GM19328 (cell line): ENCODE data around the gene COL24A1.
"Not testable (repeated sequence)": the region's sequence is repeated elsewhere in the genome, so short reads cannot be mapped to it uniquely, and the experiment has no call there.

Source experiments
- ATAC-seq: cut with Tn5 transposase; IDR thresholded peaks from one replicate; pipeline ENCODE4 v1.9.1; 2021; ENCODE audit warnings: mild to moderate bottlenecking, moderate library complexity; ENCODE audit not compliant: unreplicated experiment

Gene COL24A1

DNA sequence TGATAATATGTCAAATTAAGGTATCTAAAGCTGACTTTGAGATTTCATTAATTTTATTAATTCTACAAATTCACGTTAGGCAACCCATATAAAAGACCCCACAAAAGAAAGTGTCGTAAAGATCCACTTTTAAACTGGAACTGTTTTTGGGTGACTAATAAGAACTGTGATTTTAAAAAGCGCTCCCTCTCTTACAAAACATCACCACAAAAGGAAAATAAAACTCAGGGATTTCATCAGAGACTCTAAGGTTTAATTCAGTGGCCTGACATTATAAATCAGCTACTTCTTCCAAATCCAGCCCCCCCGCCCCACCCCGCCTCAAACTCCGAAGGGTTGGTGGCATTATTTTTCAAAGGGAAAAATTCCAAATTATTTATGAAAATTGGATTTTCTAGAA lies 2.7 kb downstream of the COL24A1 start:
- ATAC-seq = no peak

DNA sequence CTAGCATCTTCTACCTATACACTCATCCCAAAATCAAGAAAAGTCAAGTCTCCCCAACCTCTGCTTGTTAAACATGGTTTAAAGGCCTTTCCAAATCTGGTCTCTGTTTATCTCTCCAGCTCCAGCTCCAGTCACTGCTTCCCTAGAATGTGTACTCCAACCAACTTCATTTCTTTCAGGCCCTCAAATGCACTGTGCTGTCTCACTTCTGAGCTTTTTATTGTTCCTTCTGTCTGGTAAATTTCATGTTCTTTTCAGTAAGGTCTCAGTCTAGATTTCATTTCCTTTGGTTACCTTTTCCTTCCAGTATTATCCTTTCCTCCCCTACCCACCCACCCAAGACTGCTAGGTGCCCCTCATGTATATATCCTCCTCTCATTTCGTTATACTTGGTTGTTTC lies 3.7 kb downstream of the COL24A1 start:
- ATAC-seq = no peak

DNA sequence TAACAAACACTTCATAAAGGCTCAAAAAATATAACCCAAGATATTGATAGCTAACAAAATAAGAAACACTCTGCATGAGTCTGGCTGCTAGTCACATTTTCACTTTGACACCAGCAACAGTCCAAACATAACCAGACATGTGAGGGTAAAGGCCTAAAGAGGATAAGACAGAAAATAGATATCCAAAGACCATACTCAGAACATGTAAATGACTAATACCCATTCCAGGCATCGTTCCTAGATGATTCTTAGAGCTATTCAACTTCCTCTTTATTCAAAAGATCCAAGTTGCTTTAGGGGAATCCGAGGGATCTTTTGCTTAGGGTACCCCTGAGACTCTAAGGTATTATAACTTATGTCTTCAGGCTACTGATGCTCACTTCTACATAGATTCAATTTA lies 5.1 kb downstream of the COL24A1 start:
- no peak for ATAC-seq

DNA sequence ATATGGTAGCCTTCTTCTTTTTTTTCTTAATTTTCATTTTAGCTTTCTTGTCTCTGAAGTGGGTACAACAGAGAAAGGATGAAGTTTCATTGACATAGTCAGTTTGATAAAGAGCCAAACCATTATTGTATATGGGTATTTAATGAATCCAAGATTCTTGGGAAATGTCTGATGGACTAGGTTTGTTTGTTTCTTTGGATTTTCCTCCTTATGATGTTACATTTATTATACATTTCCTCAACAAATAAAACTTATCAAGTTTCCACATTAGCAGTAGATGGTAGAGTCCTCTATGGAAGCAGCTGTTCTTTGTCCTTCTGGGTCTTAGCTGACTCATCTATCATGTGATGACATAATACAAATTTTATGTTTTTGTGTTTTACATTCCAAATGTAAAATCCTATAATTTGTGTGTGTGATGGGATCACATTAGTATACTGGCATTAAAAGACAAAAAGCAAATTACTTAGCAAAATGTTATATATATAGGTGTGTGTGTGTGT lies 6.0 kb downstream of the COL24A1 start:
- ATAC-seq = no peak

DNA sequence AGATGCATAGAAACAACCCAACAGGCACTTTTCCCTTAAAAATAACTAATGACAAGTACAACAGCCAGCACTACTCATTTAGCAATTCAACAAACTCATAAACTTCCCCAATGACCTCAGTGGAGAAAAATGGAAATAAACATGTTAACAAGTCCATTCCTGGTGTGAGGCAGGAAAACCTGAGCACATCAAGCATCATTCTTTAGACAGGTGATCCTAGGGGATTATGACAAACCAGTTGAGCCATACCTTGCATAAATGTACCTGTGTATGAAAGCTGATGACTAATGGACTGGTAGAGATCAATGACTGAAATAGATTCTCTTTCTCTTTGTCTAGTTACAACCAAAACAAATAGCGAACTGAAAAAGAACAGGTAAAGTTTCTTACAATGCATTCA lies 7.0 kb downstream of the COL24A1 start:
- ATAC-seq = no peak

DNA sequence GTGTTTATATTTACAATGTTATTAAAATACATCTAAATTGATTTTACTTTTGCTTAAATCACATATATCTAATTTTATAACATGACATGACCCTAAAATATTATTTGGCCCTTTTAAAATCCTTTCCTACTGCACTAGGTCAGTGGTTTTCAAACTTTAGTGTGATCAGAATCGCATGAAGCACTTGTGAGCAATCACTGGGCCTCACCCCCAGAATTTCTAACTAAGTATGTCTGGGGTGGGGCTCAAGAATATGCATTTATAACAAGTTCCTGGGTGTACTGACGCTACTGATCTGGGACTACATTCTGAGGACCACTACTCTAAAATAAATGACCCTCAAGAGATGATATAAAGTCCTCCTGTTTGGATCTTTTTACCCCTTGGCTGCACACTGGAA lies 8.8 kb downstream of the COL24A1 start:
- ATAC-seq = no peak

DNA sequence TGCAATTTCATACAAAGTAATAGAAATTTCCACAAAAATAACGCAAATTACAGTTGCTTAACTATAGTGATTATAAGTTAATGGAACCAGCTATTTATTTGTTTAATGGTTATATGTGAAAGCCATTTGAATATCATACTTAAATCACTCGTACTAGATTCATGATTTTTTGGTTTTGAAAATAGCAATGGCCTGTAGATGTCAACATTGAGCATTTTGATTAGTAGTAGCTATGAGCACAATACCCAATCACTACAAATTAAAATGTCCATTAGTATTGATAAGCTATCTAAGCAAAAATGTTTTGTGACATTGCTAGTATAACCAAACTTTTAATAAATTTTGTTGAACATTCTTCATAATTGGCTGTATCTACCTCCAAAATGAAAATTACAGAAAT lies 10.0 kb downstream of the COL24A1 start:
- ATAC-seq = no peak

DNA sequence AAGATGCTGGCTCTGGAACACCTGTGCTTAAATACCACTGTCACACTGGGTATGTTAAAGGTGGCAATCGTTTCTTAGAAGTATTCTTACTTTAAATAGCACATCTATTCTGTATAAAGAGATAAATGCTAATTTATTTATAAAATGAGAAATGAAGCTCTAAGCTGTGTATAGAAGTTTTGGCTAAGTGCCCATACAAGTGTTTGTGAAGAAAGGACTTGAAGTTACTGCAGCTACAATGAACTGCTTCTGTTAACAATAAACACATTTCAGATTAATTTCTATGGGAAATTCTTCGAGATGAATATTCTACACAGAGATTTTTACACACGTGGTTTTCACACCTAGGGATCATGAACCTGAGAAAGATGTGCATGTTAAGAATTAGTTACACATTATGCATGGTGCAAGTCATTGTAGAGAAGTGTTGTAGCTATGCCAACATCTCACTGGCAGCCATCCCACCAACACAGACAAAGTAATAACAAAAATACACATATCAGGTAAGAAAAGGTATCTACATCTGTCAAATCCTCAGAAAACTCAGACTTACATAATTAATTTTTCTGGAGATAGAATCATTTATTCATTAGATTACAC lies 16.2 kb downstream of the COL24A1 start:
- ATAC-seq = no peak

DNA sequence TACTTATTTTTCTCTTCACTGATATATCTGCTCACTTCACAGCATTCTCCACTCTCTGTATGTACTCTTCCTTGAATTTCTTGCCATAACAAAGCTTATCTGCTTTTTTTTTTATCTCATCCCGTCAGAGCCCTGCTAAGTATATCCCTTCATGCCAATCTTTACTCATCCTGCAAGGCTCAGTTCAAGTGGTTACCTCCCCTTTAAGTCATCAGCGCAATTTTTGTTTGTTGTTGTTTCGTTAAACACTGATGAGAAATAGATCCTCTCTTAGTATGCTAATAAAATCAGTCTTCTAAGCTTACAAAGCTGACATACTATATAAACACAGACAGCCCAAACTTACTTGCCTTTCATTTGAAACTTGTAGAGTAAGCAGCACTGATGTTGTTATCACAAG lies 17.8 kb downstream of the COL24A1 start:
- no peak for ATAC-seq

DNA sequence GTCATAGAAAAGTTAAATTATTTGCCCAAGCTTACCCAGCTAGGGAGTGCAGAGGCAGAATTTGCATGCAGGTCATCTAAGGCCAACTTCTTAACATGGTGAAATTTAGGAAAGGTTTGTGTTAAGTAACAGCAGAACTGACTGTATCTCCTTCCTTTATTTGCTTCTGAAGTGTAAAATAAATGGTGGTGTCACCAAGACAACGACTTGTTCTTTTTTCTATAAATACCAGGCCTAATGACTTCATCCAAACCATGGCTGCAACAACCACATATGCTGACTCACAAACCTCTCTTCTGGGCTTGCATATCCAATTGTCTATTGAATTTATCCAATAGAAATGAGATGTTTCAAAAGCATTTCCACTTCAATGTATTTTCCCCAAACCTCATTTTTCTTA lies 19.1 kb downstream of the COL24A1 start:
- no peak for ATAC-seq

DNA sequence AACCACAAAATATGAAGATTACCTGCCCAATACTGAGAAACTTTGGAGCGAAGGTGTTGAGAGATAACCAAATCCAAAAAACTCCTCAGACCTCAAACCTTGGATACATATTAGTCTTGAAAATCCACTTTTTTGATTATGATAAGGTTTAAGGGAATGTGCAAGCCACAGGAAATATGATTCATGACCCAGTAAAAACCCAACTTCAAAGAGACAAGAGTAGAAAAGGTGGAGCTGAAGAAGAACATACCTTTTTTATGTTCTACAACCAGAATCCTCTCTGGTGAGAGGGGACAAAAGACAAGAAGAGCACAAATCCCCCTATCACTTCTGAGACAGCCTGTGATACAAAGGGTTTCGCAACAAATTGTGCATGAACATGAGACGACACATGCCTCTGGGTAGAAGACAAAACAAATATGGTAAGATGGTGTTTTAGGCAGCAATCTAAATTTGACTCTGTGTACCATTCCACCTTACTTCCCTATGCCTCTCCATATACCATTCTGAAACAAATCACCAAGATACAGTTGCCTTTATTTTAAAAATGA lies 37.3 kb downstream of the COL24A1 start:
- no peak for ATAC-seq

DNA sequence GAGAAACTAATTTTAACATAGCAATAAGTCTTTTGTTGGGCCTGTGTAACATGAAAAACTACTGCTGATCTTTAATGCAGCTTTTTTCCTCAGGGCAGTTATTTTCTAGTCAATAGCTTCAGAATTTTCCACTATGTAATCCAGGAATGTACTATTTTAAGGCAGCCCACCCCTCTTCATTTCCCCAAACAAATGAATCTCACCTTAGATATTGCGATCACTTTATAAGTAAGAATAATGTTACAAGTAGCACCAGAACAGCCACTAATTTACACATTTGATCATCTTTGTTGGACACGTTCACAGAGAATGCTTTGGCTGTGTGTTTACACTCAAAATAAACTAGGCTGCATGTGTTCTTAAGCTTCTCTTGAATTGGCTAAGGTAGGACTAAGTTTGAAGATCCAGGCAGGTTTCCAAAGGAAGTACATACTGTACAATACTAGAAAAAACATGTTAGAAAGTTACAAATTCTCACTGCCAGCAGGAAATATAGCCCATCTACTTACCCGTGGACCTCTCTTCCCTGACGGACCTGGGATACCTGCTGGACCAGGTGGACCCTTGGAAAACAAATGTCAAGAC lies 41.7 kb downstream of the COL24A1 start:
- no peak for ATAC-seq

DNA sequence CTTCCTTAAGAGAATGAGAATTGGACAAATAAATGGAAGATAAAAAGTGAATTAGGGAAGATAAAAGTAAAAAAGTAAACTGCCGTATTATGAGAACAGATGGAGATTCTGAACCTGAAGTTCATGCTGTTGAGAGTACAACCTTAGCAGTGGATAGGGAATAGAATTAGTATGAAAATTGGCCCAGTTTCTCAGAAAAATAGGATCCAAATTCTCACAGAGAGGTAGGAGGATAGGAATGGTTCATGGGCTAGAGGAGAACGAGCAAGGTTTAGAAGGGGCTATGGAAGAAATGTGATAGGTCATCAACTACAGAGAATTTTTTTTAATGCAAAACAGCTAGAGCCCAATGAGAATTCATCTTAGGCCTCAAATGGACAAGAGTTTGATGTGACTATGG lies 42.3 kb downstream of the COL24A1 start:
- no peak for ATAC-seq

DNA sequence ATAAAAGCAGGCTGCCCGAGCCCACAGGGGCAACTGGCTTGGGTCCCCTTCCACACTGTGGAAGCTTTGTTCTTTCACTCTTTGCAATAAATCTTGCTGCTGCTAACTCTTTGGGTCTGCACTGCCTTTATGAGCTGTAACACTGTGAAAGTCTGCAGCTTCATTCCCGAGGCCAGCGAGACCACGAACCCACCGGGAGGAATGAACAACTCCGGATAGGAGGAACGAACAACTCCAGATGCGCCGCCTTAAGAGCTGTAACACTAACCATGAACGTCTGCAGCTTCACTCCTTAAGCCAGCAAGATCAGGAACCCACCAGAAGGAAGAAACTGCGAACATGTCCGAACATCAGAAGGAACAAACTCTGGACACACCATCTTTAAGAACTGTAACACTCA lies 45.0 kb downstream of the COL24A1 start:
- ATAC-seq = not testable (repeated sequence)

DNA sequence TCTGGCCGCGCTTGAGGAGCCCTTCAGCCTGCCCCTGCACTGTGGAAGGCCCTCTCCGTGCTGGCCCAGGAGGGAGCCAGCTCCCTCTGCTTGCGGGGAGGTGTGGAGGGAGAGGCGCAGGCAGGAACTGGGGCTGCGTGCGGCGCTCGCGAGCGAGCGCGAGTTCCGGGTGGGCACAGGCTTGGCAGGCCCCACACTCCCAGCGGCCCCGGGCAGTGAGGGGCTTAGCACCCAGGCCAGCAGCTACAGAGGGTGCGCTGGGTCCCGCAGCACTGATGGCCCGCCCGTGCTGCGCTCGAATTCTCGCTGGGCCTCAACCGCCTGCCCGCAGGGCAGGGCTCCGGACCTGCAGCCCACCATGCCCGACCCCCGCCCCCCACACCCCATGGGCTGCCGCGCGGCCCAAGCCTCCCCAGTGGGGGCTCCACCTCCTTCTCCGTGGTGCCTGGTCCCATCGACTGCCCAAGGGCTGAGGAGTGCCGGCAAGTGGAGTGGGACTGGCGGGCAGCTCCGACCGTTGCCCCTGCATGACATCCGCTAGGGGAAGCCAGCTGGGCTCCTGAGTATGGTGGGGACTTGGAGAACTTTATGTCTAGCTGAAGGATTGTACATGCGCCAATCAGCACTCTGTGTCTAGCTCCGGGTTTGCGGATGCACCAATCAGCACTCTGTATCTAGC lies 46.0 kb downstream of the COL24A1 start:
- no peak for ATAC-seq

DNA sequence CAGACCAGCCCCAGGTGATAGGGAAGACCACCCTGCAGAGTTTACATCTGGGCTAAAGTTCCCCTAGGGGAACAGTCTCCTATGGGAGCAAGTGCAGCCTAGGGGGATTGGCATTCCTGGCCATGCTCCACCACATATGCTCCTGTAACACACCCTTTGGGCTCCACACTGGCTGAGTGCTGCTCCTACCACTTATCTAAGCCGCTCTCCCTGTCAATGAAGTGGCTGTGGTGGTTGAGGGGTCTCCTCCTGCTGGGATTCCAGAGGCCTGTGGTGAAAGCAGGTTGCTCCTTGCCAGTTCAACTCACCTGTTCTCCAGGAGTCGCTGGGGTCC lies 51.1 kb downstream of the COL24A1 start:
- no peak for ATAC-seq

DNA sequence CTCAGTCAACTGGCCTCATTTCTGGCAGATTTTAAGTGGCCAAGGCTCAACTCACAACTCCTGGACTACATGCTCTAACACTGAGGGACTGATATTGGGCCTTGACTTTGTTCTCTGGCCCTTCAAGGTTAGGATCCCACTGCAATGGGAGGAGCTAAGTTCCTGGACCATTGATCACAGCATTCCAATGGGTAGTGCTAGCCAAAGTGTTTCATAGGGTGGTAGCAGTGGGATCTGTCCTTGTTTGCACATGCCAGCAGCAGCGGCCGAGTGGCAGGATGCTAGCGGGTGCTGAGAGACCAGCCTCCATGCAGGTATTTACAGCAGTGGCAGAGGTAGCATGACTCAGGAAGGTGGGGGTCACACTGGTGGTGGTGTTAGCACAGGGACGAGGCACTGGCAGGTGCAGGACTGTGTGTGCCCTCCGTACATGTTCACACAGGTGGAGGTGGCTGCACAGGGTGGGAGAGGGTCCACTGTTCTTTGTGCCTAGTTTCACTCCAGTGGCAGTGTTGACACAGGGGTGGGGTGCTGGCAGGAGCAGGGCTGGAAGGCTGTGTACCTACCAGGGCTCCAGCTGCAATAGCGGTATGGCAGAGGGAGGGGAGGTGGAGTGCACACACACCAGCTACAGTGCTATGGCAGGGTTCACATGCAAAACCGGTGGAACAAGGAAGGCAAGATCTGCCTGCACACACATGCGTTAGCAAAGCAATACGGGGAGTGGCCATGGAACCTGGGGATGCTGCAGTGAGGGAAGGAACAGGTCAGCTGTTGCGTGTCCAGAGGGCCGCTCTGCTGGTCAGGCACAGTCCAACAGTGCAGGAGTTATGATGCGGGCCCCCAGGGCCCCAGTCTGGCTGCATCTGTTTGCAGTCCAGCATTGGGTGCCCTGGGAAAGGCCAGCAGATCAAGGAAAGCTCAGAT lies 51.7 kb downstream of the COL24A1 start:
- ATAC-seq = no peak

DNA sequence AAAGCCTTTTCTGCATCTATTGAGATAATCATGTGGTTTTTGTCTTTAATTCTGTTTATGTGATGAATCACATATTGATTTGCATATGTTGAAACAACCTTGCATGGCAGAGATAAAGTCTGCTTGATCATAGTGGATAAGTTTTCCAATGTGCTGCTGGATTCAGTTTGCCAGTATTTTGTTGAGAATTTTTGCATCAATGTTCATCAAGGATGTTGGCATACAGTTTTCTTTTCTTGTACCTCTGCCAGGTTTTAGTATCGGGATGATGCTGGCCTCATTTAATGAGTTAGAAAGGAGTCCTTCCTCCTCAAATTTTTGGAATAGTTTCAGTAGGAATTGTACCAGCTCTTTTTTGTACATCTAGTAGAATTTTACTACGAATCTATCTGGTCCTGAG lies 55.0 kb downstream of the COL24A1 start:
- no peak for ATAC-seq

DNA sequence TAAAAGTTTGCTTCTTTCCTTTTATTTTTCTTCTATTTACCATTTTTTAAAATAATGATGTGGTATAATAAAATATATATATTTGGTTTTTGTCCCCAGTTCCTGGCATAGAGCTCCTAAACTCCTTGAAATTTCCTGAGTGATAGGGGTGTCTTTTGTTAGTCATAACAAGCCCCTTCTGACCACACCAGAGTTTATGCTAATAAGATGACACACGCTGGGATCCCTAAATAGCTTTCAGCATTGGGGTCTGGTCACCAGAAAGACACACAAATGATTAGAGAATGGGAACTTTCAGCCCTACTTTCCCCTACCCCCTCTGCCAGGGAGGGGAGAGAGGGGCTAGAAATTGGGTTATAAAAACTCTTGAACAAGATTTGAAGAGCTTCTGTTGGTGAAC lies 56.2 kb downstream of the COL24A1 start:
- no peak for ATAC-seq

DNA sequence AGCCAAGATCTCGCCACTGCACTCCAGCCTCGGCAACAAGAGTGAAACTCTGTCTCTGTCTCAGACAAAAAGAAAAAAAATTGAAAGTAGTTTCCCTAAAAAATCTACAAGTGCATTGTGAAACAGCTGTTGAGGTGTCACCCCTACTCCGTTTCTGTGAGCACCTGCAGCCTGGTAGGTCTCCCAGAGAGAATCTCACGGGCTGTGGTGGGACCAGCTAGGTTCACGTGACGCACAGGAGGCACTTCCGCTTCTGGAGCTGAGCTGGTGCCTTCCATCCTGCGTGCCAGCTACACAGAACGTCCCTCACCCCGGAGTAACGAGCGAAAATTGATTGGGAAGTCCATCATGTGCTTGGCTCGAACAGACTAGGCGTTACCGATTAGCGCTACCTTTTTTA lies 66.8 kb downstream of the COL24A1 start:
- no peak for ATAC-seq

DNA sequence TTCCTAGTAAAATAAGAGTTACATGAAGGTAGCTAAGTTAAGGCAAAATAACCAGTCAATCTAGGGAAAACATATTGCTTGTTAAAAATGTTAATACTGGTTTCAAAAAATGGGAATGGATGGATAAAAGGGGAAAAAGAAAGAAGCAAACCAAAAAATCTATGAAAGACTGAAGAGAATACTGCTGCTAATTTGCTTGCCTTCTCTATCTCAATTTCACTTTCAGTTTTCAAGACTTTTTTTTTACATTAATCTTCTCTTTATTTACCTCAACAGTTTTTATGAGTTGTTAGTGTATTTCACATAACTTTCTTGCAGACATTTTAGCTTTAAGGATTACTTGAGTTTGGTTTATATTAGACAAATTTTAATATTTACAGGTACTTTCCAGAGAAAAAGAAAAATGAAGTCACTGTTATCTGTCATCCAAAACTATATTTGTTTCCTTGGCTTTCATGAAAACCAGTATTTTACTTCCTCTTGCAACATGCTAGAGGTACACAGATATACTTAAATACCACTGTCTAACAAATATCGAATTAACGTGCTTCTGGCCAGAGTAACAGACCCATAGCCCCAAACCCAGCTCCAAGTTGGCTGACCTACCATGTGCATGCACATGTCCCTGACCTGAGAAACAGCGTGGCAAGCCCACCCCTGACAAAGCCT lies 70.7 kb downstream of the COL24A1 start:
- ATAC-seq = no peak
